Putamen (tissue), 1 donor: ENCODE measurements around the gene ANKRD29.

Source experiments
- DNase-seq: peaks from one replicate; pipeline ENCODE4 v3.0.0-alpha.2; 2016; ENCODE audit warnings: low spot score

The ANKRD29 gene, protein sequence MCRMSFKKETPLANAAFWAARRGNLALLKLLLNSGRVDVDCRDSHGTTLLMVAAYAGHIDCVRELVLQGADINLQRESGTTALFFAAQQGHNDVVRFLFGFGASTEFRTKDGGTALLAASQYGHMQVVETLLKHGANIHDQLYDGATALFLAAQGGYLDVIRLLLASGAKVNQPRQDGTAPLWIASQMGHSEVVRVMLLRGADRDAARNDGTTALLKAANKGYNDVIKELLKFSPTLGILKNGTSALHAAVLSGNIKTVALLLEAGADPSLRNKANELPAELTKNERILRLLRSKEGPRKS

DNA sequence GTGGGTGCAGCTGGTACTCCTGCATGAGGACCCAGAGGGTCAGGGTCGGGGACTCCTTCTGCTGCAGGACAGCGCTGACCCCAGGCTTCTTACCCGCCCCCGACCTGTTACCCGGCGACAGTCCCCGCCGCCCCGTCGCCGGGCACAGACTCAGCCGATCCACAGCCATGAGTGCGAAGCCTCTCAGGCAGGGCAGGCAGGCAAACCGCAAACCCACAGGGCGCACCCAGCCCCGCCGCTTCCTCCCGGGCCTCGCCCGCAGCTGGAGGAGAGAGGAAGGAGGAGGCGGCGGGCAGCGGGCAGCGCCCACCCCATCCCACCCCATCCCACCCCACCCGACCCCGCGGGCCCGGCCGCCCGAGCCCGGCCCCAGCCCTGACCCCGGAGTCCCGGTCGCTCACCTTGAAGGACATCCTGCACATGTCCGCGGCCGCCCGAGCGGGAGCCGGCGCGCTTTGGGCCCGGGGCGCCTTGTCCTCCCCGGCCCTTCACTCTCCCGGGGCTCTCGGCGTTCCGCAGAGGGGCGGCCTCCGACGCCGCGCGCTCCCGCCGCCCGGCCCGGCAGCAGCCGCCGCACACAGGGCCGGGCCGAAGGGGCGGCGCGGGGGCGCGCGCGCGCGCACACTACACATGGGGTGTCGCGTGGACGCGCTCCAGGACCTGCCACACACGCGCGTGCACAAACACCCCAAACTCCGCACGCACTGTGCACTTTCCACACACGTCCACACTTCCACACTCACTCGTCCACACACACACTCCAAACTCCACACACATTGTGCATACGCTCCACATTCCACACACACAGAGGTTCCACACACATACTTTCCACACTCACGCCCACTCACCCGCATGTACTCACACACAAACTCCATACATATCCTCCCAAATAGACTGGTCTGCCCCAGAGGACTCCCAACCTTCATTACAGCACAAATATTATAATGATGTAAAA, at the start of gene ANKRD29:
Gene ANKRD29 (minus strand): TSS at position 603 of the 955 bp plus-strand sequence. CDS start 181 bp downstream, at position 422.
- no peak for DNase-seq

DNA sequence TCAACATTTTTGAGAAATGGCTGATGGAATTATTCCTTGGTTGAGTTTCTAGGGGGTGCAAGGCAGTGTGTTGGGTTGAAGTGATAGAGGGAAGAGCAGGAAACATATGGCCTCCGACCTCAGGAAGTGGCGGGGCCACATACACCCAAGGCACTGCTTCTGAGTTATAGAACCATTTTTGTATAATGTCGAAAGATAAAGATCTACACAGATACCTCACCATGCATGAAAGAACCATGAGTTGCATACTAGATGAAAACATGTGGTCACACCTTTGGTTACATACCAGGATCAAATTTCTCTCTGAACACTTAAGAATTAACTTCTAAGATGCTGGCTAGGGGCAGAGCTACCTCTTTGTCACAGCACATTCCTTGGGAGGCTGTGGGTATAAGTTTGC, 49.7 kb upstream of the ANKRD29 start:
- no peak for DNase-seq

DNA sequence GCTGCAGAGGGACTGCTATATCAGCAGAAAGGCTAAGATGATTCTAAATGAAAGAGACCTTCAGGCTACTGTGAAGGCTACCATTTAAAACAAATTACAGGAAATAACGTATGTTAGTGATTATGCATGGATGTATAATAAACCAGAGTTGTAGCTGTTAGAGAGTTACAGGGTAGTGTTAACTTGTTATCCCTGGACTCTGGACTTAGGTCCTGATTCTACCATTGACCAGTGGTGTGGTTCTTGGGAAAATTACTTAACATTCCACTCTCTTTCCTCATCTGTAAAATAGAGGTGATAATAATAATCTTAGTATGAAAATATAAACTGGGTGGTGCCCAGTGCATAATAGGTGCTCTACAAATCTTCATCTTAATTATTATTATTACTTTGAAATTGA, 48.7 kb upstream of the ANKRD29 start:
- DNase-seq: no peak

DNA sequence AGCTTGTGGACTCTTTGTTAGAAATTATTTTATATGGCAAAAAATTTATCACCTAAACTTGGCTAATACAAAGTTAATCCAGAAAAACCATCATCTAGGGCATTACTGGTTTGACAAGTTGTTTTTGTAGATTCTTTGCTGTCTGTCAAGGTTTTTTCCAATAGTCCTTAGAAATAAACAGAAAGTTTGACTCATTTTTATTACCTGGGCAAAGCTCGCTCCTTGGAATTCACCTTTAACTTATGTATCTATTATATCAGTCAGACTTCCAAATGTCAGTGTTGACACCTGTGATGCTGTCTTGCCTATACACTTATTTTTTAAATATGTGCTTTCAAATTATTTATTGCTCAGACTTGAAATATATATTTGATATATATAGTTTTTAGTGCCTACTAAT, 48.2 kb upstream of the ANKRD29 start:
- no peak for DNase-seq

DNA sequence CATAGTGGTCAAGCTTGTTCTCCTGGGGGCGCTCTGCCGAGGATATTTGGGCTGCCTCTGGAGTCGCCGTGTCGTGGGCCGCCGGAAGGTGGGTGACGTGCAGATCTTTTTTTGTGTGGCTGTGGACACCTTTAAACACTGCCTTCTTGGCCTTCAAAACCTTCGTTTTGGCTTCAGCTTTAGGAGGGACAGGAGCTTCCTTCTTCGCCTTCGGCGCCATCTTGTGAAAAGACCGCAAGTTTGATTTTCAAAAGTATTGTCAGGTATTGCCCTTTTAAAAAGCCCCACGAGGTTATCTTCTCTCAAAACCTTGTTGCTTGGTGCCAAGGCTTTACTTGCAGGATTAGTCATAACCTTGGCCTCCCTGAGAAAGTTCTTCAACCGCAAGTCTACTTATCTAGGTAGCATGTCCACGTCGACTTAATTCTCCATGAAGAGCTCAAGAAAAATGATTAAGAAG, 47.4 kb upstream of the ANKRD29 start:
- no peak for DNase-seq

DNA sequence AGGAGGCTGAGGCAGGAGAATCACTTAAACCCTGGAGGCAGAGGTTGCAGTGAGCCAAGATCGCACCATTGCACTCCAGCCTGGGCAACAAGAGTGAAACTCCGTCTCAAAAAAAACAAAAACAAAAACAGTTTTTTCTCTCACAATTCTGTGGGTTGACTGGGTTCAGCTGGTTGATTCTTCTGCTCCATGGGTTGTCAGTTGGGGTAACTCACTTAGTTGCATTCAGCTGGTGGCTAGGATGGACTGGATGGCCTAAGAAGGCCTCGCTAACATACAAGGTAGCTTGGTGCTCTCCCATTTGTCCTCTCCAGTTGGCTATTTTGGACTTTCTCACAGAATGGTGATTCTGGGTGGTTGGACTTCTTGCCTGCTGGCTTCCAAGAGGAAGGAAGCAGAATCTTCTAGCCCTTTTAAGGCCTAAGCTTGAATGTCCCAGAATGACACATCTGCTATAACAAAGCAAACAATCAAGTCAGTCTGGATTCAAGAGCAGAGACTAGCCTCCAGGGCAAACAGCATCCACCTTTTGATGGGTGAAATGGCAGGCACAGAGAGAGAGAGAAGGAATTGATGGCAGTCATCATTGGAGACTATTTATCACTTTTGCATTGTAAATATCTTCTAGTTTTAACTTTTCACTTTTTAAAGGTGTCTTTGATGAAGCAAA, 44.4 kb upstream of the ANKRD29 start:
- DNase-seq: no peak

DNA sequence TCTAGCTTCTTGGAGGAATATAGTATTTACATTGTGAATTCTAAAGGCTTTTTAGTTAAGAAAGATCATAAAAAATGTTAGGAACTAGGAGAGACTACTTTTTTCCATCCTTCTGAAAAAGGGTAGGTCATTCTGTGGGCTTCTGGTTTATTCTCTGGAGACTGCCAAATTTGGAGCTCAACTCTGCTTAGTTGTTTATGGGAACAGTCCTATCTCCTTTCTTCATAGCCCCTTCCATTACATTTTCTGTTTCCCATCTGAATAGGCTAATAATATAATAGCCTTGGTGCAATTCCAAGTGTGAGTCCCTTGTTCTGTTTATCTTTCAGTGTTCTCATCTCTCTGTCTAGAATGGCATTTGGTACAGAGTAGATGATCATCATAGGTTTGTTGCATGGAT, 42.1 kb upstream of the ANKRD29 start:
- no peak for DNase-seq

DNA sequence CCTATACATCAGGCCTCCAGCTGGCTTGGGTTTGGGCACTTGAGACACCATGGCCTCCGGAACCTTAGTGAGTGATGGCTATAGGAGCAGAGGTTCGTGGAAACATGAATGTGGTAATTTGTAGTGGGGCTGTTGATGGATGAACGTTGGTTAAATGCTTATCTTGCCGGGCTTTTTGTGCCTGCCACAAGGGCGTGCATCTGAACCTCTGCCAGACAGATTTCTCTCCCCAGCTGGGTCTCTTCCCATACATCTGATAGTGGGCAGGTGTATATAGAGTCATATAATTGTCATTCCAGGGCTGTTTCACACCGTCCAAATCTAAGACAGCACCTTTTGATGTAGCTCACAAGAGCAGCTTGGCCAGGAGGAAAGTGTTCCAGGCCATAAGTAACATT, 41.3 kb upstream of the ANKRD29 start:
- no peak for DNase-seq

DNA sequence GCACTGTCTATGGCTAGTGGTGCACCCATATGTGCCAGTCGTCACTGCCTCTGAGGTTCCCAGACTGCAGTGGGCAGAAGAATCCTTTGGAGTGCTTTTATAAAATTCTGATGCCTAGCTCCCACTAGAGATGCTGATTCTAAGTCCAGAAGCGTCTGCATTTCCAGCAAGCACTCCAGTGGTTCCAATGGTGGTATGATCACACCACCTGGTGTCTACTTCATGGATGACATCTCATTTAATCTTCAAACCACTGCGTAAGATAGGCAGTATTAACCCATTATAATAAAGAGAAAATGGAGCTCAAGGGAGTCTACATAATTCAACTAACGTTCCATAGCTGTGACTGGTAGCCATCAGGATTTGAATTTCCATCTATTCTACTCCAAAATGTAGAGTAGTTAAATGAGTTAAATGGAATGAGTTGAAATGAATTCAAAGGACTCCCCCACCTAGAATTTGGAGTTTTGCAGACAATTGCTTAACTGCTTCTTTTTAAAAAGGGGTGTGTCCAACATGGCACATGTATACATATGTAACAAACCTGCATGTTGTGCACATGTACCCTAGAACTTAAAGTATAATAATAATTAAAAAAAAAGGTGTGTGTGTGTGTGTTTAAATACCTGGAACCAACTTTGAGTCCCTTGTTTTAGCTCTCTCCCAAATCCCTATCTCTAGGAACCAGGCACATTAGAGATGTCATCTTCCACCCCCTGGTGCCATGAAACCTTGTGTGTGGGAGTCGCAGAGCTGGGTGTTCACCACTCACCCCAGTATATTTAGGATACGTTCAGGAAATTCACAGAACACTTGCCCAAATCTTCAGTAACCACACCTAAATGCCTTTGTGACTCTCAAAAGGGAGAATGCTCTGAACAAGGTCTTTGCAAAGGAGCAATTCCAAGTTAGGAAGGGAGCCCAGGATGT, 40.6 kb upstream of the ANKRD29 start:
- DNase-seq: peak; percentile 2

DNA sequence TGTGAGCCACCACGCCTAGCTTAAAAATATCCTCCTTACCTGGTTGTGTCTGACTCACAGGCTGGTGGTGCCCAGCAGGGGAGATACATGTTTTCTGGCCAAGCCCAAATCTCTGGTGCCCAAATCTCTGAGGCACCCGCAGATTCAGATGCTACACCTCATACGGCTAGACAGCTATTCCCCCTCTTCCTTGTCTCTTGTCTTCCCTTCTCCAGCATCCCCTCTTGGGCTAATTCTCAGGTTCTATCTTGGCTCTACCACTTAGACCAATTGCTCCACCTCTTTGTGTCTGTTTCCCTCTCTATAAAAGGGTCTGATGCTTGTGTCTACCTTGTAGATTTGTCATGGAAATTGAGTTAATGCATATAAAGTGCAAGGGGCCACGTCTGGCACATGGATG, 39.9 kb upstream of the ANKRD29 start:
- no peak for DNase-seq

DNA sequence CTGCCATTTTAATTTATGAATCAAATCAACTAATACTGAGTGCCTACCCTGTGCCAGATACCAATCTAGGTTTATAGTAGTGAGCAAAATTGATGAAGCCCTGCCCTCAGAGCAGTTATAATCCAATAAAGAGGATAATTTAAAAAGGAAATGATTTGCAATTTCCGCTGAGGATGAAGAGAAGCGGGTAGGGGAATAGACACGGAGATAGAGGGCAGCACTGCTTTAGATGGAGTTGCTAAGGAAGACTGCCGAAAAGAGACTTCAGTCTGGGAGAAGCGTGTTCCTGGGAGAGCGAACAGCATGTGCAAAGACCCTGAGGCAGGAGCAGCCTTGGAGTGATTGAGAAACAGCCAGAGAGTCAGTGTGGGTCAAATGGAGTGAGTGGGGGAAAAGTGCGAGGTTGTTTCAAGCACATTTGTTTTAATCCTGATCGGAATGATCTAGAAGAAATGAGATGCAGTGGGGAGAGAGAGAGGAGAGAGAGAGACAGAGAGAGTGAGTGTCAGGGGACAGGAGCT, 38.9 kb upstream of the ANKRD29 start:
- no peak for DNase-seq

DNA sequence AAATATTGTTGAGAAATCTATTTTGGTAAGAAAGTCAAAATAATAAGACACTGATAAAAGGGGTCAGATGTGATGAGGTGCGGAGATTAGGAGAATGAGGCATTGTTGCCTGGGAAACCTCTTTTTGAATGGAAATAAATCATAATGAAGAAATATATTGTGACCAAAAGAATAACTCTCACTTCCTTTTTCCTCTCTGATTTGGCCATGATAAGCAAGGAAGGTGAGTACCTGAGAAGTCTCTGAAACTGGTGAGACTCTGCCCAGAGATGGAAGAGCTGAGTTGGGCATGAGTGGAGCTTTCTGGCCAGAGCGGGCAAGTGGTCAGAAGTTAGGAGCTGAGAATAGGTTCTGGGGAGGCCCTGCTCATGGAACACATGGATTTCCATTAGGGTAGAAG, 38.3 kb upstream of the ANKRD29 start:
- no peak for DNase-seq

DNA sequence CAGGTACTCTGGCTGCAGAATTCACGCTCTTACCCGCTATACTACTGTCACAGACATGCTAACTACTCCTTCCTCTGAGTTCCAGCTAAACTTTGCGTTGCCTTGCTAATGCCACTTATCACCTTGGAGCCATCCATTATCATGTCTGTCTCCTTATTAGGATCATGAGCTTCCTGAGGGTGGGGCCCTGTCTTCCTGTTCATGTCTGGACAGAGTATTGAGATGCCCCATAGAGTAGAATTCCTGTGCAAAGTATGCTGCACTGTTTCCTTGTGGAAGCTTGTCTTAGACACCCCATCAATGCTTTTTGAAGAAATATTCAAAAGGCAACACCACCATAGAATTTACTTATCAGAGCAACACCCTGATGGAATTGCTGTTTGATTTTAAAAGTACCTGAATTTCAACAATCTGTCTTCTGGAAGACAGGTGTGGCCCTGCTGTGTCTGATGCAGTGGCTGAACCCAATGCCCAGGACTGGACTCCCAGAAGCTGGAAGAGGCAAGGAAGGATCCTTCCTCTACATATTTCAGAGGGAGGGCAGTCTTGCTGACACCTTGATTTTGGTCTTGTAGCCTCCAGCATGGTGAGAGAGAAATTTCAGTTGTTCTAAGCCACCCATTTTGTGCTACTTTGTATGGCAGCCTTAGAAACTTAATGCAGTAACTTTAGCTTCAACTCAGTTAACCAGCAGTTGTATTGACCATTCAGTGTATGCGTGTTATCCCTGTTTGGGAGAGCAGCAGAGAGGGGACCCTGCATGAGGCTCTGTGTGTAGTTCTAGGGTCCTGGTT, 32.1 kb upstream of the ANKRD29 start:
- DNase-seq: no peak

DNA sequence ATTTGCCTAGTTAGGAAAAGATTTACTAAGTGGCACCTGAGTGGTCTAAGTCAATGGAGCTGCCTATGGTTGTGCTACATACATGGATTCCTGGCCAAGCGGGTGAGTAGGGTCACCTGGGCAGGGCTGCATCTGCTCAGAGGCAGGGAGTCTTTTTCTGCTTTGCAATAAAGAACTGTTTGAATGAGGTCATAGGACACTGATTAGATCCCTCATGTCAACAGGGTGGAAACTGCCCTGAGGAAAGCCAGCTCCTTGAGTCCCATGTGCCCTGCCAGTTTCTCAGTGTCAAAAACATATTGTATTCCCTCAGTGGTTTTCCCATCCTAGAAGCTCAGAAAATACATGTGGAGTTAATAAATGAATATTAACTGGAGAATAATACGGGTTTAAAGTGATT, 31.1 kb upstream of the ANKRD29 start:
- no peak for DNase-seq

DNA sequence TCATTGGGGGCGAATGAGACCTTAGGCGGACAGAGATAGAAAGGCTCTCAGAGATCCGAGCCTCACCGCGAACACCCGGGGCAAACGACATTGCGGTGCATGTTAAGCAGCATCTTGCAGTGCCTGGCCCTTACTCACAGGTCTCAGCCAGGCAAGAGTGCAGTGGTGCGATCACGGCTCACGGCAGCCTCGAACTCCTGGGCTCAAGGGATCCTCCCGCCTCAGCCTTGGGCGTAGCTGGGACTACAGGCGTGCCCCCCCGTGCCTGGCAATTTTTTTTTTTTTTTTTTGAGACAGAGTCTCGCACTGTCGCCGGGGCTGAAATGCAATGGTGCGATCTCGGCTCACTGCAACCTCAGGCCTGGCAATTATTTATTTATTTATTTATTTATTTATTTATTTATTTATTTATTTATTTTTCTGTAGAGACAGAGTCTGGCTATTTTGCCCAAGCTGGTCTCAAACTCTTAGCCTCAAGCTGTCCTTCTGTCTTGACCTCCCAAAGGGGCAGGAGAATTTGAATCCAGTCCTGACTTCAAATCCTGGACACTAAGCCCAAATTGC, 27.9 kb upstream of the ANKRD29 start:
- no peak for DNase-seq

DNA sequence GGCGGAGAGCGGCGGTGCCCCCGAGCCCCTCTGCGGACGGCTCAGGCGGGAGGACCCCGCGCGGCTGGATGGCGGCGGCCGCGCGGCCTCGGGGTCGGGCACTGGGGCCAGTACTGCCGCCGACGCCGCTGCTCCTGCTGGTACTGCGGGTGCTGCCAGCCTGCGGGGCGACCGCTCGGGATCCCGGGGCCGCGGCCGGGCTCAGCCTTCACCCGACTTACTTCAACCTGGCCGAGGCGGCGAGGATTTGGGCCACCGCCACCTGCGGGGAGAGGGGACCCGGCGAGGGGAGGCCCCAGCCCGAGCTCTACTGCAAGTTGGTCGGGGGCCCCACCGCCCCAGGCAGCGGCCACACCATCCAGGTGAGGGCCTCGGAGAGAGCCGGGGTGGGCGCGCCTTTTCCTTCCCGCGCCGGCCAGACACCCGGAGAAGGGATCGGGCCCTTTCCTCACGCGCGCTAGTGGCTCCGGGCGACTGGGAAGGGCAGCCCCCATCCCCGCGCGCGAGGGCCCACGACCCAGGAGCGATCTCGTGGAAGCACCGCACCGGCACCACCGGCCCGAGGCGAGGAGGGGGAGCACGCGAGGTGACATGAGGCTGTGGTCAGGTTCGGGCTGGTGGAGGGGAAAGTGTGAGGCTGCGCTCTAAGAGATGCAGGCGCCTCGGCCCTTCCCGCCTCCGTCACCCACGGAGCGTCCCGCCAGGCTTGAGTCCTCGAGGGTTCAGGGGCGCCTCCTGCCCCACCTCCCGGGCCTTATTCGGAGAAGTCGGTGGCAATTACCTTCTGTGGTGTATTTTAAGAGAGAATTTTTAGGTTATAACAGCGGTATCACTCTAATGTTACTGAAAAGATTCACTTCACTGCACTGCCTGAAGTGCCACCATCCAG, 27.1 kb upstream of the ANKRD29 start:
- no peak for DNase-seq

DNA sequence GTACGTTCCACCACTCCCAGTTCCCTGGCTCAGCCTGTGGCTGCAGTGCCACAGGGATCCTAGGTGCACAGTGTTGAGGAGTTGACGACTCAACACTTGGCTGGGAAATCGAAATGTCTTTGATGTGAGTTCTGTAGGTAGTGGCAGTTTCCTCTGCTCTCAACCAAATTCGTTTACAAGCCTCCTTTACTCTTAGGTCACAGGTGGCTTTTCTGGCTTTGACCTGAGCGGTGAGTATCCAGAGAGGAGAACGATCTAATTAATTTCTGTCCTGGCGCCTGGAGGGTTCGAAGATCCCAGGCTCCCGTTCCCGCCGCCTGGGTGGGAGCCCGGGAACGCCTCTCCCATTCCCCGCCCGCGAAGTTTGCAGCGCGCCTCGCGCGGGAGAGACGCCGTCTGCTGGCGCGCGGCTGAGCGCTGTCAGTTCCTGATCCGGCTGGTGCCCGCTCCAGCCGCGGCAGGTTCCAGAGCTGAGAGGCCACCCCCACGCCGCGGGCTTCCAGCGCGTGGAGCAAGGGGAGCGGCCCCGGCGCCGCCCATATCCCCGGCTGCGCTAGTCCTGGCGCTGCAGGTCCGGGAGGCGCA, 26.4 kb upstream of the ANKRD29 start, which contains the start of gene LAMA3:
Gene LAMA3 (plus strand): TSS at position 423 of the 585 bp plus-strand sequence. CDS start 231 bp downstream, outside the sequence.
- no peak for DNase-seq

DNA sequence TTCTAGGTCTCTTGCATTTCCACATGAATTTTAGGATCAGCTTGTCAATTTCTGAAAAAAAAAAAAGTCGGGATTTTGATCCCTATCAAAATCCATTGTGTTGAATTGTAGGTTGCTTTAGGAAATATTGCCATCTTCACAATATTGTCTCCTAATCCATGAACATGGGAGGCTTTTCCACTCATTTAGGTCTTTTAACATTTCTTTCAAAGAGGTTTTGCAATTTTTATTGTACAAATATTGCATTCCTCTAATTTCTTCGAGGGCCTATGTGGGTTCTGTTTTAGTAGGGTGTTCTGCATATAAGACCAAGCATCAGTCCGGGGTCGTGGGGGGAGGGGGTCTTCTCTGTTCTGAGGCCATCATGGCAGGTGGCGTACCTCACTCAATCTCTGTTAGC, 25.8 kb upstream of the ANKRD29 start:
- no peak for DNase-seq
